ENCODE measurements around the gene ADAMTS17. TPM values are rescaled to one million over a fixed set of nuclear protein-coding genes. Genes with fewer than 3 reads are reported as not detected.
A peak's percentile ranks its signal among the peaks of the same experiment; 100 is the strongest.

Gene ADAMTS17
- total RNA-seq, 6 experiments from 2014 or later = 14.6 to 34.7 (median 24.2) TPM

GRCh38 chr15:100112061-100112420 lies 229.7 kb downstream of the ADAMTS17 start:
- no peaks in the 10 kb centered on the region for H3K27me3 ChIP-seq
- DNase-seq (peak in 1 of 3 donors; percentile 27), ATAC-seq (no peak)
- no peak for TF ChIP-seq POLR2A (IDR thresholded peaks at IDR 0.05)
- TF ChIP-seq, protein P1, sequence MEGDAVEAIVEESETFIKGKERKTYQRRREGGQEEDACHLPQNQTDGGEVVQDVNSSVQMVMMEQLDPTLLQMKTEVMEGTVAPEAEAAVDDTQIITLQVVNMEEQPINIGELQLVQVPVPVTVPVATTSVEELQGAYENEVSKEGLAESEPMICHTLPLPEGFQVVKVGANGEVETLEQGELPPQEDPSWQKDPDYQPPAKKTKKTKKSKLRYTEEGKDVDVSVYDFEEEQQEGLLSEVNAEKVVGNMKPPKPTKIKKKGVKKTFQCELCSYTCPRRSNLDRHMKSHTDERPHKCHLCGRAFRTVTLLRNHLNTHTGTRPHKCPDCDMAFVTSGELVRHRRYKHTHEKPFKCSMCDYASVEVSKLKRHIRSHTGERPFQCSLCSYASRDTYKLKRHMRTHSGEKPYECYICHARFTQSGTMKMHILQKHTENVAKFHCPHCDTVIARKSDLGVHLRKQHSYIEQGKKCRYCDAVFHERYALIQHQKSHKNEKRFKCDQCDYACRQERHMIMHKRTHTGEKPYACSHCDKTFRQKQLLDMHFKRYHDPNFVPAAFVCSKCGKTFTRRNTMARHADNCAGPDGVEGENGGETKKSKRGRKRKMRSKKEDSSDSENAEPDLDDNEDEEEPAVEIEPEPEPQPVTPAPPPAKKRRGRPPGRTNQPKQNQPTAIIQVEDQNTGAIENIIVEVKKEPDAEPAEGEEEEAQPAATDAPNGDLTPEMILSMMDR (IDR thresholded peaks at IDR 0.05) = no peak
- no peaks in the 10 kb centered on the region for H3K9me3 ChIP-seq
- H3K36me3 ChIP-seq = no peaks in the 10 kb centered on the region
- H3K4me3 ChIP-seq = no peak overlapping the region
- H3K4me1 ChIP-seq = no peaks in the 10 kb centered on the region
- no peak overlapping the region for H3K27ac ChIP-seq
- intact Hi-C loops (cut with DNase I) = no loop called here
- 80% methylated on average over 1 of the region's 5 CpGs for WGBS (ENCODE audit: insufficient coverage, low coverage, low lambda C conversion rate, missing lambda C conversion rate)

DNA sequence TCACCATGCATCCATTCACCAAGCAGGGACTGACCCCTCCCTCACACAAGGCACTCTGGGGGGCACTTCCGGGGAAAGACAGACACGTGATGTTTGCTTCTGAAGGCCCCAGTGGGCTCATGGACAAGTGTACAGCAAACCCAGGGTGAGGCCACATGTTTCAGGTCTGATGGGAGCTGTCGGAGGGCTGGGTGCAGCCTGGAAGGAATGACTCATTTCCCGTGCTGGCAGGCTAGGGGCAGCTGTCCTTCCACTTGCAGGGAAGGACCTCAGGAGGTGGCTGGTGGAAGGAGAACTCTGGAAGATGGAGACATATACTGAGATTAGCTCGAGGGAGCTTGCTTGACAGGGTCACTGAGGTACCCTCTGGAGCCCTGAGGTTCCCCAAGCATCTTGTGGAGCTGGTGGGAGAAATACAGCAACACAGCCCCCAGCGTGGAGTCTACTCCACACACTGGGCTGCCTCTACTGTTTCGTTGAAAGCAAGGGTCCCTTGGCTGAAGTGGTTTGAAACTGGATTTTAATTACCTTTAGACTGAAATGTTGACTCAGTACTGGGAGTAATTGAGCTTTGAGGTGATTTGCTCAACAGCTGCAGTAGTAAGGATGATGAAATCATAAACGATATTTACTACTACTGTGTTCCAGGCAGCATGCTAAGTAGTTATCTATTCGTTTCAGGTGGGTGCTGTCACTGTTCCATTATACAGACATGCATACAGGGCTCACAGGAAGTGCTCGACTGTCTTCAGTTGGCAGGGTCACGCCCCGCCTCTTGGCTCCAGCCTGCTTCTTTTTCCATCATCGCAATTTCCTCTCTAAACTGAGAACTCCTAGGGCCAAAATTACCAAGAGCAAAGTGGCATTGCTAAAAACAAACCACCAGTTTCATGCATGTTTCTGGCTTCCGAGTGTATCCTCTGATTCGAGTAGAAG lies 230.4 kb downstream of the ADAMTS17 start:
- Histone ChIP-seq H3K27ac (peak overlapping the region in 1 of 3 donors; percentile 11), H3K36me3 (no peaks in the 10 kb centered on the region), H3K4me3 (no peak overlapping the region), H3K9me3 (no peaks in the 10 kb centered on the region), H3K4me1 (no peaks in the 10 kb centered on the region), H3K27me3 (no peaks in the 10 kb centered on the region)
- no peak for TF ChIP-seq POLR2A (IDR thresholded peaks at IDR 0.05)
- TF ChIP-seq, protein P1 (IDR thresholded peaks at IDR 0.05) = no peak
- ATAC-seq = peak; percentile 48 to 58 (median 50)
- DNase-seq = peak in 2 of 3 donors; percentile 45 to 50
- intact Hi-C loops (cut with DNase I) = no loop called here
- WGBS (ENCODE audit: insufficient coverage, low coverage, low lambda C conversion rate, missing lambda C conversion rate) = 52% methylated on average over 10 of the region's 15 CpGs

- no peaks in the 10 kb centered on the region for H3K4me1 ChIP-seq
- no peaks in the 10 kb centered on the region for H3K9me3 ChIP-seq
- TF ChIP-seq POLR2A (IDR thresholded peaks at IDR 0.05) = no peak
- TF ChIP-seq, protein P1 (IDR thresholded peaks at IDR 0.05) = no peak
- DNase-seq (peak in 2 of 3 donors; percentile 19 to 35), ATAC-seq (no peak)
- intact Hi-C loops (cut with DNase I) = no loop called here
- 54% methylated on average over 6 of the region's 14 CpGs for WGBS (ENCODE audit: insufficient coverage, low coverage, low lambda C conversion rate, missing lambda C conversion rate)
- H3K27me3 ChIP-seq = no peaks in the 10 kb centered on the region
- no peaks in the 10 kb centered on the region for H3K36me3 ChIP-seq
- no peak overlapping the region for H3K27ac ChIP-seq
- H3K4me3 ChIP-seq = no peak overlapping the region
These were observed 232.2 kb downstream of the ADAMTS17 start for GRCh38 chr15:100109486-100110035.

GRCh38 chr15:100108846-100109245 lies 232.9 kb downstream of the ADAMTS17 start:
- Histone ChIP-seq H3K4me3 (no peak overlapping the region), H3K36me3 (peaks cover 0 to 3% (median 0%) of the 10 kb centered on the region in 4 donors), H3K9me3 (no peaks in the 10 kb centered on the region), H3K27me3 (no peaks in the 10 kb centered on the region), H3K27ac (no peak overlapping the region), H3K4me1 (no peaks in the 10 kb centered on the region)
- intact Hi-C loops (cut with DNase I) = no loop called here
- no peak for ATAC-seq
- WGBS (ENCODE audit: insufficient coverage, low coverage, low lambda C conversion rate, missing lambda C conversion rate) = 95% methylated on average over 4 of the region's 15 CpGs
- peak in 2 of 3 donors; percentile 26 to 27 for DNase-seq
- TF ChIP-seq POLR2A (IDR thresholded peaks at IDR 0.05) = no peak

DNA sequence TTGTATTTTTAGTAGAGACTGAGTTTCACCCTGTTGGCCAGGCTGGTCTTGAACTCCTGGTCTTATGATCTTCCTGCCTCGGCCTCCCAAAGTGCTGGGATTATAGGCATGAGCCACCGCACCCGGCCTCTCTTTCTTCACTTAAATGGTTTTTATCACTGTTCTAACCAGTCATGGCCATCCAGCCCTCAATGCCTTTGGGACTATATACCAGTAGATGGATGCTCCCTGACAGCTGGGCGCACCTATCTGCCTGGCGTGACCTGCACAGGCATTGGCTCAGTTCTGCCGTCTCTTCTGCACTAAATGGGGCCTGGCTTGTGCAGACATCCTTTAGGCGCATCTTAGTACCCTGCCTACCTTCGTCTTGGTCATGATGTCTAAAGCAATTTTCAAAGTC lies 233.4 kb downstream of the ADAMTS17 start:
- no peaks in the 10 kb centered on the region for H3K9me3 ChIP-seq
- 93% methylated on average over 8 of the region's 8 CpGs for WGBS (ENCODE audit: insufficient coverage, low coverage, low lambda C conversion rate, missing lambda C conversion rate)
- peak in 2 of 3 donors; percentile 13 to 20 for DNase-seq

More for the DNA sequence above, 233.4 kb downstream of the ADAMTS17 start:
- Histone ChIP-seq H3K4me1 (no peaks in the 10 kb centered on the region), H3K27me3 (no peaks in the 10 kb centered on the region), H3K4me3 (no peak overlapping the region), H3K27ac (no peak overlapping the region), H3K36me3 (peaks cover 0 to 4% (median 0%) of the 10 kb centered on the region in 4 donors)
- no peak for ATAC-seq
- intact Hi-C loops (cut with DNase I) = no loop called here
- TF ChIP-seq POLR2A (IDR thresholded peaks at IDR 0.05) = no peak
- TF ChIP-seq, protein P1 (IDR thresholded peaks at IDR 0.05) = no peak

Data from right lobe of liver (tissue), 6 donors.